SH-SY5Y (cell line): ENCODE measurements around the gene PTCH1.

Experiments
- GATA2 ChIP-seq: IDR thresholded peaks from 2 replicates; pipeline ENCODE4 v1.6.1; 2011; ENCODE audit warnings: mild to moderate bottlenecking, low read depth, low read length
- GATA3 ChIP-seq: IDR thresholded peaks from 2 replicates; pipeline ENCODE4 v1.6.1; 2011; ENCODE audit warnings: low read depth, mild to moderate bottlenecking, low read length, moderate library complexity

- no peak for TF ChIP-seq GATA3
- TF ChIP-seq GATA2: no peak
Measured at GRCh38 chr9:95477885-95478284, 38.9 kb downstream of the PTCH1 start.
